Hematopoietic multipotent progenitor cell treated with erythropoietin and hydrocortisone succinate and interleukin-3 and kit ligand, for 8 days (in vitro differentiated cells): ENCODE measurements around the gene CKAP4.
A peak's percentile ranks its signal among the peaks of the same experiment; 100 is the strongest.
"Not testable (repeated sequence)": the region's sequence is repeated elsewhere in the genome, so short reads cannot be mapped to it uniquely, and the experiment has no call there.

Experiments
- DNase-seq: peaks from one replicate; pipeline ENCODE4 v3.0.0-alpha.2; 2015

Gene CKAP4, protein sequence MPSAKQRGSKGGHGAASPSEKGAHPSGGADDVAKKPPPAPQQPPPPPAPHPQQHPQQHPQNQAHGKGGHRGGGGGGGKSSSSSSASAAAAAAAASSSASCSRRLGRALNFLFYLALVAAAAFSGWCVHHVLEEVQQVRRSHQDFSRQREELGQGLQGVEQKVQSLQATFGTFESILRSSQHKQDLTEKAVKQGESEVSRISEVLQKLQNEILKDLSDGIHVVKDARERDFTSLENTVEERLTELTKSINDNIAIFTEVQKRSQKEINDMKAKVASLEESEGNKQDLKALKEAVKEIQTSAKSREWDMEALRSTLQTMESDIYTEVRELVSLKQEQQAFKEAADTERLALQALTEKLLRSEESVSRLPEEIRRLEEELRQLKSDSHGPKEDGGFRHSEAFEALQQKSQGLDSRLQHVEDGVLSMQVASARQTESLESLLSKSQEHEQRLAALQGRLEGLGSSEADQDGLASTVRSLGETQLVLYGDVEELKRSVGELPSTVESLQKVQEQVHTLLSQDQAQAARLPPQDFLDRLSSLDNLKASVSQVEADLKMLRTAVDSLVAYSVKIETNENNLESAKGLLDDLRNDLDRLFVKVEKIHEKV

DNA sequence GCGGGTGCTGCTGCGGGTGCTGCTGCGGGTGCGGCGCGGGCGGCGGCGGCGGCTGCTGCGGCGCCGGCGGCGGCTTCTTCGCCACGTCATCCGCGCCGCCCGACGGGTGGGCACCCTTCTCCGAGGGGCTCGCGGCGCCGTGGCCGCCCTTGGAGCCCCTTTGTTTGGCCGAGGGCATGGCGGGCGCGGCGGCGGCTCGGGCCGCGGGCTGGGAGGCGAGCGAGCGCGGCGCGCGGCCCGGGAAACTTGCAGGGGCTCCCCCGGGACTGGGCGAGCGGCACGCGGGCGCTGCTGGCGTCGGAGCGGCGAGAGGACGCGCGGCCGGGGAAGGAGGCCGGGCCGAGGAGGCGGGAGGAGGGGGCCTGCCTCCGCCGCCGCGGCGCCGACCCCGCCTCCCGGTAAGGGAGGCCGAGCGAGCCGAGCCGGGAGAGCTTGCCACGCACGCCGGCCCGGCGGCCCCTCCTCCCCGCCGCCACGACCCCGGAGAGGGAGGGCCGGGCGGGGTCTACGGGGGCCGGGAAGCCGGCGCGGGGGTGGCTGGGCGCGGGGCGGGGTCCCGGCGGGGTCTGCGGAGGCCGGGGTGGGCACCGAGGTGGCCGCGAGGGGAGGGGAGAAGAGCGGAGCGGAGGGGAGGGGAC, at the start of gene CKAP4:
CKAP4 (minus strand) TSS at position 347 of the 638 bp plus-strand sequence; CDS start at position 178, 169 bp downstream.
- no peak for DNase-seq

- no peak for DNase-seq
These were observed 49.3 kb upstream of the CKAP4 start for GRCh38 chr12:106297075-106297474.

GRCh38 chr12:106296179-106296877, 48.5 kb upstream of the CKAP4 start:
- DNase-seq, result no peak

DNA sequence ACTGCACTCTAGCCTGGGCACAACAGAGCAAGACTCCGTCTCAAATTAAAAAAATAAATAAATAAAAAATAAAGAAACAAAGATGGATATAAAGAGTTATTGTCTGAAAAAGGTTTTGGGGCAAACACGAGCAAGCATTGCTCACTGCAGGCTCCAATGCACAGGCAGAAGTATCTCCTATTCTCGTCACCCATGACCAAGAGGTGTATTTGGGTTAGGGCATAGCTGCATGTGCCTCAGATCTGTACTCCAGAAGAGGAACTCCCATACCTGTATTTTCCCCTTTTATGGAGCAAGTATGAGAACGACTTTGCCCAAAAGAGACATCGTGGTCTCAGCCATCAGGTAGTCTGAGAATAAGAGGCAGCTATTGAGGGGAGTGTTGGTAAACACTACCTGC, 44.5 kb upstream of the CKAP4 start:
- no peak for DNase-seq

DNA sequence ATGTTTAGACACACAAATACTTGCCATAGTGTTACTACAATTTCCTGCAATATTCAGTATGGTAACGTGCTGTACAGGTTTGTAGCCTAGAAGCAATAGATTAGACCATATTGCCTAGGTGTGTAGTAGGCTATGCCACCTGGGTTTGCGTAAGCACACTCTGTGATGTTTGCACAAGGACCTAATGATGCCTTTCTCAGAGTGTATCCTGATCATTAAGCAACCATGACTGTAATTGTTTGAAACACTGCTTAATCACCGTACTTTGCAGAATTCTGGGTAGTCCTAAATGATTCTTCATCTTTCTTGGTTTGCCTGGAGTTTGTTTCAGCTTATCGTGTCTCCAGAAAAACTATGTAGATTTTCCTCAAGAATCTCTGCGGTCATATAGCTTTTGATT, 43.5 kb upstream of the CKAP4 start:
- DNase-seq, result no peak

DNA sequence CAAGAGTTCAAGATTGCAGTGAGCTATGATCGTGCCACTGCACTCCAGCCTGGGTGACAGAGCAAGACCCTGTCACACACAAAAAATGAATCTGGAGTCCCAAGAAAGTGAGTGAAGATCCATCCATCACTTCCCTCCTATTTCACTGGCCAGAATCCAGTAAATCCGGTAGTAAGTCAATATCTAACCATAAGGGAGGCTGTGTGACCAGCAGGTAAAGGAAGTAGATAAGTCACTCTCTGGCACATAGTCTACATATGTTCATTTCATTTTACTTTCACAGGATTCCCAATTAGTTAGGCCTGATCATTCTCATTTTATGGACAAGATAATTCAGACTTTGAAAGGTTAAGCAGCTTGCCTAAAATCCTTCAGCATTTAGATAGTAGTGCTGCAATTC, 42.8 kb upstream of the CKAP4 start:
- no peak for DNase-seq

DNA sequence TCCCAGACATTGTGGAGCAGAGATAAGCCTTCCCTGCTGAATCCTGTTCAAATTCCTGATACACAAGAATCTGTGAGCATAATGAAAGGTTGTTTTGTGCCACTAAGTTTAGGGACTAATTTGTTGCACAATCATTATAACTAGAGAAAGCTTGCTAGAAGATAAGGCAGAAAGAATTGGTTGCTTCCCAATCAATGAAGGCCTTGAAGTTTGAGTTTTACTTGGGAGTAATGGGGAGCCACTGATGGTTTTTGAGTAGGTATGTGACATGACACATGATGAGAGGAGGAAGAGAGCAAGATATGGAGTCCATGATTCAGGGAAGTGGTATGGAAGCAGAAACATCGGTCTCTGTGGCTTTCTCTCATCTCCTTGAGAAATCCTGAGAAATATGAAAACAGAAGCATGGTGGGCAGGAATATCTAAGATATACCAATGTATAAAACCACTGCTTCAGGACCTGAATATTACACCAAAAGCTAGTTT, 41.4 kb upstream of the CKAP4 start:
- DNase-seq, result no peak

GRCh38 chr12:106288494-106289195, 40.8 kb upstream of the CKAP4 start:
- peak; percentile 10 for DNase-seq

DNA sequence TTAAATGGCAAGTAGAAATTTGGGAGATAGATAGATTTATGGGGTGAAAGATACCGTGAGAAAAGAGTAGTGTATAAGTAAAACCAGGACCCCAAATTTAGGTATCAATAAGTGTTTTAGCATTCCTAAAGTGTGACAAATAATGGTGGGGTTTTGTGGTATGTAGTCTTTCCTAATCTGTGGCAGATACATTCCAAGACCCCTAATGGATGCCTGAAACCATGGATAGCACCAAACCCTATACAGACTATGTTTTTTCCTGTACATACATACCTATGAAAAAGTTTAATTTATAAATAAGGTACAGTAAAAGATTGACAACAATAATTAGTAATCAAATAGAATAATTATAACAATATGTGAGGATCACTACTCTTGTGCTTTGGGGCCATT, 40.3 kb upstream of the CKAP4 start:
- no peak for DNase-seq

GRCh38 chr12:106287364-106287763, 39.5 kb upstream of the CKAP4 start:
- DNase-seq, result no peak

DNA sequence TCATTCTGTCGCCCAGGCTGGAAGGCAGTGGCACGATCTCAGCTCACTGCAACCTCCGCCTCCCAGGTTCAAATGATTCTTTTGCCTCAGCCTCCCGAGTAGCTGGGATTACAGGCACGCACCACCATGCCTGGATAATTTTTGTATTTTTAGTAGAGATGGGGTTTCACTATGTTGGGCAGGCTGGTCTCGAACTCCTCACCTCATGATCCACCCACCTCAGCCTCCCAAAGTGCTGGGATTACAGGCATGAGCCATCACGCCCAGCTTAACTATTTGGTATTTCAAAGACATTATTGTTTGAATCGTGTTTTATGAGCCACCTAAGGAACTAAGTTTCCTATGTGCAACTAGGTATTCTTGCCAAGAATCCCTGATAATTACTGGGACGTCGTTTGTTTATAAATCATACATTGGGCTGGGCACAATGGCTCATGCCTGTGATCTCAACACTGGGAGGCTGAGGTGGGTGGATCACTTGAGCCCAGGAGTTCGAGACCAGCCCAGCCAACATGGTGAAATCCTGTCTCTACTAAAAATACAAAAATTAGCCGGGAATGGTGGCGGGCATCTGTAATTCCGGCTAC, 38.8 kb upstream of the CKAP4 start:
- not testable (repeated sequence) for DNase-seq

DNA sequence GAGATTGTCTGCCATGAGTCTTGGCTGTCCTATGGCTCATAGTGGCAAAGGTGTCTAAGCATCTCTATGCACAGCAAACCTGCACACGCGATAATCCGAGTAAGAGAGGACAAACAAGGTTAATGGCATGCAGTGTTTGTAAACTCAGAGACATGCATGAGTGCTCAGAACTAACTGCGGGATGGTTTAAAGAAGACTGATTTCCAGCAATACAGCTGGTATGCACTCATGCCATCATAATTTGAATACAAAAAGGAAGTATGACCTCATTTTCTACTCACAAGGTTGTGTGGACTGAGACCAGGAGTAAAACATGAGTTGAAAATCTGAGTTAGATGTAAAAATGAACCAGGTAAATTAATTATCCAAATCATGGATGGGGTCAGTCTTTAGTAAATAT, 38.2 kb upstream of the CKAP4 start:
- no peak for DNase-seq

GRCh38 chr12:106284358-106285105, 36.7 kb upstream of the CKAP4 start:
- DNase-seq, result no peak

DNA sequence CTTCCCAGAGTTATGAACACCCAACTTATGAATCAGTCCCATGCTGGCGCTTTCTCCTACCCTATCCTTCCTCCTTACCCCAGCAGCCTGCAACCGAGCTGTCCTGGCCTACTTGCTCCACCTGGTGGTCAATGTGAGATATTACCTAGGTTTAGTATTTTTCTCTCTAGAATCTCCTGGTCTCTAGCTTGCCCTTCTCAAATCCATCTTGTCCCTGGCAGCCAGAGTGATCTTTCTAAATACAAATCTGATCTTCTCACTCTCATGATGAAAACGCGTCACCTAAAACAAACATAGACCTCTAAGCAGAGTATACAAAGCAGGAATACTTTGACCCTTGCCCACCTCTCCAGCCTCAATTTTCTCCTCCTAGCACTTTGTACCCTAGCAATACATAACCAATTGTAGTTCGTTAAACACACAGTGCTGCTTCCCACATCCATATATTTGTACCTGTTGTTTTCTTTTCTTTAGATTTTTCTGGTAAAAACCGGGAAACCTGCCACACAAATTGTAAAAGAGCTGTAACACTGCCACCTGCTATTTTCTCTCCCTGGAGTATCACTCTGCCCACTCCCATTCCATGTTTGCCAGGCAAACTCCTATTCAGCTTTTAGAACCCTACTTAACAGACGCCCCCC, 34.8 kb upstream of the CKAP4 start:
- DNase-seq, result peak; percentile 74

GRCh38 chr12:106281804-106282203, 34.0 kb upstream of the CKAP4 start:
- no peak for DNase-seq

- DNase-seq, result no peak
These were observed 33.4 kb upstream of the CKAP4 start for GRCh38 chr12:106281056-106281782.

DNA sequence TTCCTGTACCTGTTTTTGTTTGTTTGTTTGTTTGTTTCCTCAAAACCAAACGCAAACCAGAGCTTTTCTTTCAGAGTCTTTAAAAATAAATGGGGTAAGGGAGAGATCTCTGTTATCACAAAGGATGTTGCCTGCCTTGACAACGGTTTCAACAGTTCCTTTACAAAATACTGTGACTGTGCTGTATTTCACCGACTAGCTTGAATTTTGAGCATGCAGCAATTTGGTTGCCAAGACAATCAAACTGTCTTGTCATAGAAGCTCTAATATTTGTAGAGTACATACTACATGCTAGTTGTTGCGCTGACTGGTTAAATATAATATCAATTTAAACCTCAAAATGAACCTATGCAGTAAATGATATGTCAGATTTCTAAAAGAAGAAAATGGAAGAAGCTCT, 32.3 kb upstream of the CKAP4 start:
- DNase-seq, result no peak

- no peak for DNase-seq
These were observed 28.4 kb upstream of the CKAP4 start for GRCh38 chr12:106276032-106276740.

GRCh38 chr12:106275458-106275857, 27.6 kb upstream of the CKAP4 start:
- DNase-seq, result no peak
